Glomerular visceral epithelial cell (primary cell): ENCODE data around the gene ANKRD12.
A peak's percentile ranks its signal among the peaks of the same experiment; 100 is the strongest.
"Not testable (repeated sequence)": the region's sequence is repeated elsewhere in the genome, so short reads cannot be mapped to it uniquely, and the experiment has no call there.

Experiments
- DNase-seq: peaks from one replicate; pipeline ENCODE4 v3.0.0-alpha.2; 2016; ENCODE audit errors: extremely low spot score

The ANKRD12 gene

DNA sequence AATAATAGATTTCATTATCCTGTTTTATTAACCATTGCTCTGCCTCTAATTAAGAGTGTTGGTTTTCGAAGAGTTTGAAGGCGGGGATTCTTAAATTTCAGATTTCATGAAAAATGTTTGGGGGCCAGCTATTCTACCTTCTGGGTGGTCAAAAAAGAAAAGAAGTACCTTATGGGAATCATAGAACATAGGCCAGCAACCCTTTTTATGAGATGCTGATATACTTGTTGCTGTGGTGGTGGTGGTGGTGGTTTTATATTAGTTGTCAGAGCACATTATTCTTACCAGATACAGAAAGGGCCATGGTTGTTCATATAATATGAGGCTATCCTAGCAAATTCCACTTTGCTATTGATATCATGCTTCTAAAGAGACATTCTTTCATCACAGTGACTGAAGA, 4.4 kb downstream of the ANKRD12 start:
- no peak for DNase-seq

DNA sequence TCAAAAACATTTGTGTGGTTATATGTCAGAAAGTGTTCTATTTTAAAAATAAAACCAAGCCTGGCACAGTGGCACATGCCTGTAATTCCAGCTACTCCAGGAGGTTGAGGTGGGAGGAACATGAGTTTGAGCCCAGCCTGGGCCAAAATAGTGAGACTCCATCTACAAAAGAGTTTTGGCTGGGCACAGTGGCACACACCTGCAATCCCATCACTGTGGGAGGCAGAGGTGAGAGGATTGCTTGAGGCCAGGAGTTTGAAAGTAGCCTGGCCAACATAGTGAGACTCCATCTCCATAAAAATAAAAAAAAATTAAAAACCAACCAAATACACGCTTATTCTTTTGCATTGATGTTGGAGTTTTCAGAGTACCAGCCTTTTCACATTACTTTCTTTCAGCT, 9.6 kb downstream of the ANKRD12 start:
- no peak for DNase-seq

DNA sequence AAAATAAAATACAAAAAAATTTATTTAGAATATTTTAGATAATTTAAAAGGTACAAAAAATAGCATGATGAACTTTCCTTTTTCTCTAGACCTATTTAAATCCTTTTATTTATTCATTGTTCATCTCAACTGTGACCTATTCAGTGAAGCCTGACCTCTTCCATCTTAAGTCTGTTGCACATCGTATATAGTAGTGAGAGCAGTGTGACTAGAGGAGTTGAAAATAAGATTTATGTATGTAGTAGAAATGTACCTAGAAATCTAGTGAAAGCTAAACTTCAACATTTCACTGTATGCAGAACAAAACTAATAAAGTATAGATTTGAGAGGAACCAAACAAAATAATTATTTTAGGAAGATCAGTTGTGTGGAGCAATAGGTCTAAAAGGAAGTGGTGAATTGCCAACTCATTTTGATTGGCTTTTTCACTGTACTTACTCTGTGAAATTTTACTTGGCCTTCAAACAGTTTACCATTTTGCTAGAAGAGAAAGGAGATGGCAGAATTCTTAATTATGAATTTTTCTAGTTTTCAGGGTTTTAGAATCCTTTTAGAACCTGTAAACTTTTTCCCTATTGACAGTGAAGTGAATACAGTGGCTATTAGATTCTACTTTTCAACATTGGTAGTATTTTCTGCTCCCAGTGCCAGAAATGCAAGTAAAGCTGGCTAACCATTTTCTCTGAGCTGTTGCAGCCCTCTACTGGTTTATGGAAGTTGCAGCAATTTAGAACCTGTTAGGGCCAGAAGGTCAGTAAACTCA, 11.0 kb downstream of the ANKRD12 start:
- DNase-seq, result peak; percentile 64

DNA sequence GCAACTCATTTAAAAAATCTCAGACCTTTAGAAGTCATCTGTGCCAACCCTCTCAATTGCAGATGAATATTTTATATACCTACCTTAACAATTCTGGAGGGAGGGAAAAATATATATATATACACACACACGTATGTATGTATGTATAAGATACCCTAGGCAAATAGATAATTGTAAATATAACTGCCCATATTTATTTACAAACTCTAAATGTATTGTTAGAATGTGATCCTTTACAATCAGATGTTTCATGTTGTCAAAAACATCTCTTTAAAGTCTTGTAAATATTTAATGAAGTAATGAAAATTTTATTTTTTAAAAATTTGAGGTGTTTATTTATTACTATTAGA, 11.6 kb downstream of the ANKRD12 start:
- DNase-seq, result no peak

DNA sequence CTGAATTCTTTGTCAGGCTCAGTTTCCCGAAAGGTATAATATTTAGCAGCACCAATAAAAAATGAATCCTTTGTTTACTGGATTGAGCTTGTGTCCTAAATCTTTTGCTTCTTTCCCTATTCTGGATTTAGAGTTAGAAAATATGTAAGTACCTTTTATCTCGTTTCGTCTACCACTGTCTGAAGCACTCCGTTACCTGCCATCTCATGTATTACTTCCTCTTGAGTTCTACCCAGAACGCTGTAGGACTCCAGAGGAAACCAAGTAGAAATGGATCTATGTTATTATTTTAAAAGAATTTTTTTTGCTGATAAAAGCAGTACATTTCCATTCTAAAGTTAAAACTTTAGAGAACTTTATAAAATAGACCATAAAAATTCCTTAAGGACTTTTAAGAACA, 13.5 kb downstream of the ANKRD12 start:
- no peak for DNase-seq

DNA sequence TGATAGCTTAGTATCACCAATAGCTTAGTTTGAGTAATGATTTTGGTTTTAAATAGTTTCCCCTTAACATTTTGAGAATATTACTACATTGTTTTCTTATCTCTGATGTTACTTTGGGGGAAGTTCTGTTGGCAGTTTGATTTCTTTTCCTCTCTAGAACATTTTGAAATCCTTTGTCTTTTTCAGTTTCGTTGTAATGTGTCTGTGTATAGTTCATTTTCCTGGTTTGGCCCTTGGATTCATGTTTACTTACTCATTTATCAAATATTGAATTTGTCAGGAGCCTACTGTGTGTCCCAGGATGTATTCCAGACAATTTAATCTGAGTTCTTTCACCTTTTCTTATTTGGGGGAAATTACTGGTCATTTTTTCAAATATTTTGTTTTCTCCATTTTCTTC, 16.7 kb downstream of the ANKRD12 start:
- no peak for DNase-seq

DNA sequence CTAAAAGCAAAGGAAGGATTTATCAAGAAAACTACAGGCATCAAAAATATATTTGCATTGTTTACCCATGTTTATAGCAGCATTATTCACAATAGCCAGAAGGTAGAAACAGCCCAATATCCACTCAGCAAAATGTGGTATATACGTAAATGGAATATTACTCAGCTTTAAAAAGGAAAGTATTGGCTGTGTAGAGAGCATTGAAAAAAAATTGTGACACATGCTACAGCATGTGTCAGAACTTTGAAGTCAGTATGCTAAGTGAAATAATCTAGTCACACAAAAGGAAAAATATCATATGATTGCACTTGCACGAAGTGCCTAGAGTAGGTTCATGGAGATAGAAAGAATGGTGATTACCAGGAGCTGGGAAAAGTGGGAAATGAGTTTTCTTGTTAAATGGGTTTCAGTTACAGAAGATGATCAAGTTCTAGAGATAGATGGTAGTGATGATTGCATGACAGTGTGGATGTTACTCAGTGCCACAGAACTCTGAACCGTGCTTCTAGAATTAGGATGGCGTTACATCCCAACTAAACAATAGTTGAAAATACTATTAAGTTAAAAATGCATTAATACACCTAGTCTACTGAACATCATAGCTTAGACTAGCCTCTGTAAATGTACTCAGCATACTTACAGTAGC, 20.1 kb downstream of the ANKRD12 start:
- DNase-seq, result no peak

DNA sequence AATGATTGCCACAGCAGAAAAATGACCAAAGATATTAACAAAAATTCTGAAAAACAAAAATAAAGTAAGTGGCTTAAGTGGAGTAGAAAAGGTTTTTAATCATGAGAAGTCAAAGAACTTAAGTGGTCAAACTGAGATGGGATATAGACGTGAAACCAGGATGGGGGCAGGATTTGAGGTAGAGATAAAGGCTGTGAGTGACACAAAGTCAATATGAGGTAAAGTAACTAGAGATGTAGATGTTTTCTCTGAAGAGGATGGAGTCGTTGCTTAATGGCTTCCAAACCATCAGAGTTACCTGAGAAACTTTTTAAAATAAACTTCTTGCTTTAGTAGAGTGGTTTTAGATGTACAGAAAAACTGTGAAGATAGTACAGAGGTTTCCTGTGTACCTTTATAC, 21.2 kb downstream of the ANKRD12 start:
- no peak for DNase-seq

DNA sequence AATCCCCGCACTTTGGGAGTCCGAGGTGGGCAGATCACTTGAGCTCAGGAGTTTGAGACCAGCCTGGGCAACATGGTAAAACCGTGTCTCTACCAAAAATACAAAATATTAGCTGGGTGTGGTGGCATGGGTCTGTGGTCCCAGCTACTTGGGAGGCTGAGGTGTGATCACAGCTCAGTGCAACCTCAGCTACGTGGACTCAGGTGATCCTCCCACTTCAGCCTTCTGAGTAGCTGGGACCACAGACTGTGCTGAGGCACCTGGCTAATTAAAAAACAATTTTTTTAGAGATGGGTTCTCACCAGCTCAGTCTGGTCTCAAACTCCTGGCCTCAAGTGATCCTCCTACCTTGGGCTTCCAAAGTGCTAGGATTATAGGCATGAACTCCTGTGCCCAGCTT, 23.4 kb downstream of the ANKRD12 start:
- no peak for DNase-seq

DNA sequence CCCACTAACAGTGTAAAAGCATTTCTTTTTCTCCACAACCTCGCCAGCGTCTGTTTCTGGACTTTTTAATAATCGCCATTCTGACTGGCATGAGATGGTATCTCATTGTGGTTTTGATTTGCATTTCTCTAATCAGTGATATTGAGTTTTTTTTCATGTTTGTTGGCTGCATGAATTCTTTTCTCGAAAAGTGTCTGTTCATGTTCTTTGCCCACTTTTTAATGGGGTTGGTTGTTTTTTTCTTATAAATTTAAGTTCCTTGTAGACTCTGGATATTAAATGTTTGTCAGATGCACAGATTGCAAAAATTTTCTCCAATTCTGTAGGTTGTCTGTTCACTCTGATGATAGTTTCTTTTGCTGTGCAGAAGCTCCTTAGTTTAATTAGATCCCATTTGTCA, 26.1 kb downstream of the ANKRD12 start:
- not testable (repeated sequence) for DNase-seq

DNA sequence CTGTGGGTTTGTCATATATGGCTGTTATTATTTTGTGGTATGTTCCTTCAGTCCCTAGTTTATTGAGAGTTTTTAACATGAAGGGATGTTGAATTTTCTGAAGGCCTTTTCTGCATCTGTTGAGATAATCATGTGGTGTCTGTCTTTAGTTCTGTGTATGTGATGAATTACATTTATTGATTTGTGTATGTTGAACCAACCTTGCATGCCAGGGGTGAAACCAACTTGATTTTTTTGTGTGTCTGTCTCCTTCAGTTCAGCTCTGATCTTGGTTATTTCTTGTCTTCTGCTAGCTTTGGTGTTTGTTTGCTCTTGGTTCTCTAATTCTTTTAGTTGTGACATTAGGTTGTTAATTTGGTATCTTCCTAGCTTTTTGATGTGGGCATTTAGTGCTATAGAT, 27.6 kb downstream of the ANKRD12 start:
- not testable (repeated sequence) for DNase-seq

DNA sequence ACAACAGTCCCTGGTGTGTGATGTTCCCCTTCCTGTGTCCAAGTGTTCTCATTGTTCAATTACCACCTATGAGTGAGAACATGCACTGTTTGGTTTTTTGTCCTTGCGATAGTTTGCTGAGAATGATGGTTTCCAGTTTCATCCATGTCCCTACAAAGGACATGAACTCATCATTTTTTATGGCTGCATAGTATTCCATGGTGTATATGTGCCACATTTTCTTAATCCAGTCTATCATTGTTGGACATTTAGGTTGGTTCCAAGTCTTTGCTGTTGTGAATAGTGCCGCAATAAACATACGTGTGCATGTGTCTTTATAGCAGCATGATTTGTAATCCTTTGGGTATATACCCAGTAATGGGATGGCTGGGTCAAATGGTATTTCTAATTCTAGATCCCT, 29.3 kb downstream of the ANKRD12 start:
- DNase-seq, result not testable (repeated sequence)

DNA sequence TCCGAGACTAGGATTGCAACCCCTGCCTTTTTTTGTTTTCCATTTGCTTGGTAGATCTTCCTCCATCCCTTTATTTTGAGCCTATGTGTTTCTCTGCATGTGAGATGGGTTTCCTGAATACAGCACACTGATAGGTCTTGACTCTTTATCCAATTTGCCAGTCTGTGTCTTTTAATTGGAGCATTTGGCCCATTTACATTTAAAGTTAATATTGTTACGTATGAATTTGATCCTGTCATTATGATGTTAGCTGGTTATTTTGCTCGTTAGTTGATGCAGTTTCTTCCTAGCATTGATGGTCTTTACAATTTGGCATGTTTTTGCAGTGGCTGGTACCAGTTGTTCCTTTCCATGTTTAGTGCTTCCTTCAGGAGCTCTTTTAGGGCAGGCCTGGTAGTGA, 32.9 kb downstream of the ANKRD12 start:
- DNase-seq, result not testable (repeated sequence)

DNA sequence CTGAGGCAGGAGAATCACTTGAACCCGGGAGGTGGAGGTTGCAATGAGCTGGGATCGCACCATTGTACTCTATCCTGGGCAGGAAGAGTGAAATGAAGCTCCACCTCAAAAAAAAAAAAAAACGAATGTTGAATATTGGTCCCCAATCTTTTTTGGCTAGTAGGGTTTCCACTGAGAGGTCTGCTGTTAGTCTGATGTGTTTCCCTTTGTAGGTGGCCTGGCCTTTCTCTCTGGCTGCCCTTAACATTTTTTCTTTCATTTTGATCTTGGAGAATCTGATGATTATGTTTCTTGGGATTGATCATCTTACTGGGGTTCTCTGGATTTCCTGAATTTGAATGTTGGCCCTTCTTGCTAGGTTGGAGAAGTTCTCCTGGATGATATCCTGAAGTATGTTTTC, 35.3 kb downstream of the ANKRD12 start:
- DNase-seq, result not testable (repeated sequence)

DNA sequence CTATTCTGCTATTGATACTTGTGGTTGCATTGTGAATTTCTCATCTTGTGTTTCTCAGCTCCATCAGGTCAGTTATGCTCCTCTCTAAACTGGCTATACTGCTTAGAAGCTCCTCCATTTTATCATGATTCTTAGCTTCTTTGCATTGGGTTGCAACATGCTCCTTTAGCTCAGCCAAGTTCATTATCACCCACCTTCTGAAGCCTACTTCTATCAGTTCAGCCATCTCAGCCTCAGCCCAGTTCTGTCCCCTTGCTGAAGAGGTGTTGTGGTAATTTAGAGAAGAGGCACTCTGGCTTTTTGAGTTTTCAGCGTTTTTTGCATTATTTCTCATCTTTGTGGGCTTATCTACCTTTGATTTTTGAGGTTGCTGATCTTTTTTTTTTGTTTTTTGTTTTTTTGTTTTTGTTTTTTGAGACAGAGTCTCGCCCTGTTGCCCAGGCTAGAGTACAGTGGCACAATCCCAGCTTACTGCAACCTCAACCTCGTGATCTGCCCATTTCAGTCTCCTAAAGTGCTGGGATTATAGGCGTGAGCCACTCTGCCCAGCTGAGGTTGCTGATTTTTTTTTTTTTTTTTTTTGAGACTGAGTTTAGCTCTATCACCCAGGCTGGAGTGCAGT, 36.0 kb downstream of the ANKRD12 start:
- DNase-seq, result no peak

DNA sequence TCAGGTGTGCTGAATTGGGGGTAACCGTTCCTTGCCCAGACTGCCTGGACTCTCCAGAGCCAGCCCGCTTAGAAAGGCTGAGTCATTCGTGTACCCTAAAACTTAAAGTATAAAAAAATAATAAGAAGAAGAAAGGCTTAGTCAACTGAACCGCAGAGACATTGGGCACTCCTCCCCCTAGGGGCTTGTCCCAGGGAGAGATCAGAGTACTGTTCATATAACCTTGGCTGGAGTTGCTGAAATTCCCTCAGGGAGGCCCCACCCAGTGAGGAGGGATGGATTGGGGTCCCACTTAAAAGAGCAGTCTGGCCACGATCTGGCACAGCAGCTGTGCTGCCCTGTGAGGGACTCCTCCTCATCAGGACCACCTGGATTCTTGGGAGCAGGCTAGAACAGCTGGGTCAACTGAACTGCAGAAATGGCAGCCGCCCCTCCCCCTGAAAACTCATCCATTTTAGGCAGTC, 37.2 kb downstream of the ANKRD12 start:
- no peak for DNase-seq

DNA sequence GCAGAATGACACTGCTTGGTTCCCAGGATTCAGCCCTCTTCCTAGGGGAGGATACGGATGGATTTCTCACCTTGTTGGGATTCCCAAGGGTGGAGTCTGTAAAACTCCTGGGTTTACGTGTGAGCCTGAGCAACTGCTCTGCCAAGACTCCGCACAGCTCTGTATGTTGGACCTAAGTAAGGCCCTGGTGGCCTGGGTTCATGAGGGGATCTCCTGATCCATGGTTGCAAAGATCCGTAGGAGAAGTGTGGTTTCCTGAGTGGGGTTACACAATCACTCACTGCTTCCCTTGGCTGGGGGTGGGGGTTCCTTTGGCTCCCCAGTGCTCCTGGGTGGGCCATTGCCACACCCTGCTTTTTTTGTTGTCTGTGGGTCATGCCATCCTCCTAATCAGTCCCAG, 37.7 kb downstream of the ANKRD12 start:
- DNase-seq, result no peak

DNA sequence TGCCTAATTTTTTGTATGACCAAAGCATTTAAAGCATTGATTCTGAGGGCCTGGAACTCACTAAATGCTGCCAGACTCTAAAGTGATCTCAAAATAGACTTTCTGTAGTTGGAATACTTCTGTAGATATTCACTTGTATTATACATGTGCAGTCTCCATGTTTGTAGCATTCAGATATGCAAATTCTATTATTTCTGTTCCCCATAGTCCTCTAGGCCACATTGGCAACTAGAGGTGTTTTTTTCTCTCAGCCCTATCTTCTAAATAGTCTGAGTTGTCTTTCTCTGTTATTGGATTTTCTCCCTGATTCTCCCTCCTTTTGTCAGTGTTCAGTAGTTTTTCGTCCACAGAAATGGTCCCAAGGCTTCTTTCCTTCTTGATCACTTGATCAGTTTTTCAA, 38.5 kb downstream of the ANKRD12 start:
- DNase-seq, result no peak

DNA sequence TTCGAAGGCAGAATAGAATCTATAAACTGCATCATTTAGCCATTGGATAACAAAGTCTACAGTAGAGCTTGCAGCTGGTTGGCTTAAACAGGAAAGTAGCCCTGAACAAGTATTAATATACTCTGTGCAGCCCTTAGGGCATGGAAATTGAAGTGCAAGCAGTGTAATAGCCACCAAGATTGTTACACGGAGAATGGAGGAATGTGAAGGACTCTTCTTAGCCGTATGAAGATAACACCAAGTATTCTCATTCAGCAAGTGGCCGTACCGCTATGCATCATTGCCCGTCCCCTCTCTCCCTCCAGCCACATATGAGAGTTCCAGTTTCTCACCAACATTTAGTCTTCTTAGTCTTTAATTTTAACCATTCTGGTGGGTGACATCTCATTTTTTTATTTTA, 40.5 kb downstream of the ANKRD12 start:
- DNase-seq, result no peak

DNA sequence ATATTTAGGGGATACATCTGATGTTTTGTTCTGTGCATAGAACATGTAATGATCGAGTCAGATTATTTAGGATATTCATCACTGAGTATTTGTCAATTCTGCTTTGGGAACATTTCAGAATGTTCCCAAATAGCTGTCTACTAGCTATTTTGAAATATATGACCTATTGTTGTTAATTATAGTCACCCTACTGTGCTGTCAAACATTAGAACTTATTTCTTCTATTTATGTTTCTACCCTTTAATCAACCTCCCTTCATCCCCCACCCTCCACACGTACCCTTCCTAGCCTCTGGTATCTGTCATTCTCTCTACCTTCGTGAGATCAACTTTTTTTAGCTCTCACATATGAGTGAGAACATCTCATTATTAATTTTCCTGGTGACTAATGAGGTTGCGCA, 40.9 kb downstream of the ANKRD12 start:
- DNase-seq, result no peak

DNA sequence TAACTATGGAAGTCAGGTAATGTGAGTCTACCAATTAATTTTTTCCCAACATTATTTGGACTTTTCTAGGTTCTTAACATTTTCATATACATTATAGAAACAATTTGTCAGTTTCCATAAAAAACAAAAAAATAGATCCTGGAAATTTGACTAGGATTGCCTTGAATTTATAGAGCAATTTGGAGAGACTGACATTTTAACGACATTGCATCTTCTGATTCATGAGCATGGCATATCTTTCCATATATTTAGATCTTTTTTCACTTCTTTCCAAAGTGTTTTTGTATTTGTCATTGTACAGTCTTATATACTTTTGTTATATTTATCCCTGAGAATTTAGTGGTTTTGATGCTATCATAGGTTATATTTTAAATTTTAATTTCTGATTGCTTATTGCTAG, 42.0 kb downstream of the ANKRD12 start:
- DNase-seq, result no peak

DNA sequence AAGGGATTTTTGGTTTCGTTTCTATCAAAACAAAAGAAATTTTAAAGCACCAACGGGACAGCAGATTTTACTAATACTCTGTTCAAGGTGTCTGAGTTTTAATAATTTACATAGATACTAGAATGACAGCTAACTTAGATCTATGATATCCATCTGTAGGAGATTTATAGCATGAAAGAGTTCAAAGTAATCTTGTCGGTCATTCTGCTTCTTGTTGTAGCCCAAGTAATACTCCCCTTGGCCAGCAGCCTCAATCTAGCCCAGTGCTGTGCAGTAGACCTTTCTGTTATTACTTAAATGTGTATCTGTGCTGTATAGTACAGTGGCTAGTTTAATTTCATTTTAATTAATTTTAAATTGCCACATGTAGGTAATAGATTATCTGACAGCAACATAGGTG, 44.7 kb downstream of the ANKRD12 start:
- no peak for DNase-seq

DNA sequence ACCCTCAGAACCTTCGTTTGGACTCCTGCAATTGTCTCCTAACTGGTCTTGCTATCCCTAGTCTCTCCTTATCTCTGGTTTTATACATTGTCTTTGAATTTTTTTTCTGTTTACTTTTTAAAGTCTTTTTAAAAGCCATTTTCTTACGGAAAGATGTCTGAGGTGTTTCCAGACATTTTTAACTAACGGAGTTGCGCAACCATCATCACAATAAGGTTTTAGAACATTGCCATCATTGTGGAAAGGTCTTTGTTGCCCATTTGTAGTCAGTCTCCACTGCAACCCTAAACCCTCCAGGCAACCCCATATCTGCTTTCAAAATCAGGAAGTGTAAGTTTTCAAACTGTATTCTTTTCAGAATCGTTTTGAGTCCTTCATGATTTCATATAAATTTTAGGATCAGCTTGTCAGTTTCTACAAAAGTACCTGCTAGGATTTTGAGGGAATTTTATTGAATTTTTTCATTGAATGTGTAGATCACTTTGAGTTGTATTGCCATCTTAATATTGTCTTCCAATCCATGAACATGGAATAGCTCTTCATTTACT, 46.3 kb downstream of the ANKRD12 start:
- no peak for DNase-seq
